Common myeloid progenitor, CD34-positive (primary cell): Measurements from ENCODE around the gene DMRTC2.

ENCODE experiments used
- CTCF ChIA-PET: fragments of 350-600 bp; sonication (Branson Sonifier 250); formaldehyde crosslinking; loops from one replicate; lab custom pipeline; 2021; ENCODE audit warnings: antibody characterized with exemption; lab: Charles Lee
- POLR2A ChIA-PET: fragments of 350-600 bp; sonication (Branson Sonifier 250); formaldehyde crosslinking; loops from one replicate; lab custom pipeline; 2021; ENCODE audit warnings: antibody characterized with exemption; lab: Charles Lee
- DNase-seq, 3 donors: peaks; one replicate each; pipeline versions ENCODE4 v3.0.0 to v3.0.0-alpha.2; 2013
- H3K27ac ChIP-seq, 2 experiments: 1 replicate in 1 of 2; 2 replicates in 1 of 2; pipeline ENCODE4 v1.7.0; 2013; ENCODE audit warnings: inconsistent platforms in 2 of 2, low read length in 2 of 2, mild to moderate bottlenecking in 2 of 2, low read depth in 1 of 2, moderate library complexity in 1 of 2; ENCODE audit not compliant: severe bottlenecking in 2 of 2, insufficient read depth in 1 of 2, poor library complexity in 1 of 2
- H3K27me3 ChIP-seq, 5 experiments: replicated peaks in 2 of 5; 1 replicate in 3 of 5; 2 replicates in 2 of 5; pipeline versions ENCODE4 v1.6.1 to v1.7.0; 2013; ENCODE audit warnings: low read length in 4 of 5, mild to moderate bottlenecking in 2 of 5, moderate library complexity in 2 of 5, inconsistent platforms in 1 of 5; ENCODE audit not compliant: insufficient read depth in 5 of 5, control insufficient read depth in 4 of 5
- H3K36me3 ChIP-seq, 4 experiments: 1 replicate in 2 of 4; 2 replicates in 2 of 4; pipeline versions ENCODE4 v1.6.1 to v1.7.0; 2013; ENCODE audit warnings: low read length in 3 of 4, control low read depth in 1 of 4, mild to moderate bottlenecking in 1 of 4; ENCODE audit not compliant: control insufficient read depth in 4 of 4, insufficient read depth in 4 of 4
- H3K4me1 ChIP-seq, 4 experiments: 1 replicate in 3 of 4; 2 replicates in 1 of 4; pipeline versions ENCODE4 v1.6.1 to v1.7.1; 2013; ENCODE audit warnings: low read length in 3 of 4, mild to moderate bottlenecking in 3 of 4, control low read depth in 1 of 4, inconsistent platforms in 1 of 4, moderate library complexity in 1 of 4; ENCODE audit not compliant: control insufficient read depth in 4 of 4, insufficient read depth in 4 of 4; ENCODE audit errors: control extremely low read depth in 1 of 4
- H3K4me3 ChIP-seq, 7 experiments: 1 replicate in 4 of 7; 2 replicates in 3 of 7; pipeline versions ENCODE4 v1.5.1 to v1.7.0; 2013; ENCODE audit warnings: mild to moderate bottlenecking in 7 of 7, low read length in 6 of 7, moderate library complexity in 6 of 7, inconsistent platforms in 2 of 7, low read depth in 2 of 7, control low read depth in 1 of 7; ENCODE audit not compliant: insufficient read depth in 4 of 7, control insufficient read depth in 1 of 7; ENCODE audit errors: extremely low read depth in 1 of 7
- H3K9me3 ChIP-seq, 5 experiments: 1 replicate in 4 of 5; 2 replicates in 1 of 5; pipeline versions ENCODE4 v1.6.1 to v1.7.1; 2013; ENCODE audit warnings: low read length in 4 of 5, mild to moderate bottlenecking in 2 of 5, inconsistent platforms in 1 of 5, low read depth in 1 of 5, moderate library complexity in 1 of 5; ENCODE audit not compliant: control insufficient read depth in 4 of 5, insufficient read depth in 2 of 5; ENCODE audit errors: control extremely low read depth in 1 of 5
- WGBS: methylation state at CpG from one replicate; pipeline ENCODE4 v1.1.5; 2013; ENCODE audit not compliant: insufficient coverage; 5-methylcytosine and 5-hydroxymethylcytosine counted together

The DMRTC2 gene

GRCh38 chr19:41804336-41804735 lies 40.5 kb upstream of the DMRTC2 start:
- no peak overlapping the region for H3K27ac ChIP-seq
- H3K4me3 ChIP-seq, result no peak overlapping the region
- H3K4me1 ChIP-seq, result peaks cover 31 to 52% (median 44%) of the 10 kb centered on the region in 4 experiments
- no peaks in the 10 kb centered on the region for H3K27me3 ChIP-seq
- H3K9me3 ChIP-seq, result peaks cover 0 to 8% (median 0%) of the 10 kb centered on the region in 5 experiments
- H3K36me3 ChIP-seq, result no peaks in the 10 kb centered on the region
- ChIA-PET CTCF (interaction anchor here (1.0 to 4.0 kb wide), 4 partner anchors 9 to 17 kb away, joined by 4 to 29 read pairs (median 12); no protein-coding TSS in a partner anchor), POLR2A (no interaction called here)
- WGBS, result no CpG with 5 or more reads among the region's 3 CpGs
- no peak for DNase-seq

GRCh38 chr19:41807176-41807575 lies 37.7 kb upstream of the DMRTC2 start:
- POLR2A ChIA-PET, result no interaction called here
- Histone ChIP-seq H3K27me3 (no peaks in the 10 kb centered on the region), H3K9me3 (no peaks in the 10 kb centered on the region), H3K4me3 (no peak overlapping the region), H3K27ac (no peak overlapping the region), H3K4me1 (peaks cover 30 to 72% (median 63%) of the 10 kb centered on the region in 4 experiments), H3K36me3 (no peaks in the 10 kb centered on the region)
- CTCF ChIA-PET, result interaction anchor here (0.7 to 1.6 kb wide), 5 partner anchors 11 to 18 kb away, joined by 3 to 8 read pairs (median 4); partner anchors contain the start of gene CEACAM3
- WGBS, result 97% methylated on average over 3 of the region's 3 CpGs
- no peak for DNase-seq

DNA sequence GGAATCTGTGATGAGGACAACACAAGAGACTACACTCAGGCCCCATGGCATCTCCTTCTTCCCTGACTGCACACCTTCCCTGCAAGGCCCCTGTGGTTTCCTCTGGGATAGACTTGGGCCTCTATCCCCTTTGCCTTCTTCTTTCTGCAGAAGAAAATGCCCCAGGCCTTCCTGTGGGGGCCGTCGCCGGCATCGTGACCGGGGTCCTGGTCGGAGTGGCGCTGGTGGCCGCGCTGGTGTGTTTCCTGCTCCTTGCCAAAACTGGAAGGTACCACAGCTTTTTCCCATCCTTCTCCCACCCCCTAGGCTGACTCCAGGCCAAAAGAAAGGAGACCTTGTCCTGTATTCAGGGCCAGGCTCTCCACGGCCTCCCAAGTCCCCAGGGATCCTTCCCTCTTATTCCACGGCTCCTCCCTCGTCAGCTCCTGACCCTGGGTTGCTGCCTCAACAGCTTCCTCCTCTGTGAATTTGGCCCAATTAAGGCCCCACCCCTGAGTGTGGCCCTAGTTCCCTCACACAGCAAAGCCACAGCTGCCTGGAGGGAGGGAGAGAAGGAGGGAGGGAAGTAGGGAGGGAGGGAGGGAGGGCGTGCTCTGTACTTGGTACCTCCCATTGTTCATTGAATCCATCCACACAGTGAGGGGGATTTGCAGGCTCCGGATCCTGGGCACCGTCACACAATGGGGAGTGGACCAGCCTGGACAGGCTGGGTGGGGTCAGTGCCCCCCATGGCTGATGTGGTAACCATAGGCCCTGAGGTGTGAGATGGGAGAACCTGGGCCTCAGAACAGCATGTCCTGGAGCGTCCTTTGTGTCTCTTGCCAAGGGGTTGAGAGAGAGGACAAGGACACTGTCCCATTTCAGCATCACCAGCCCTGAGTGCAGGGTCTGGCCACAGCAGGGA lies 35.9 kb upstream of the DMRTC2 start:
- Histone ChIP-seq H3K4me3 (peak overlapping the region in 1 of 7 experiments; percentile 16), H3K36me3 (no peaks in the 10 kb centered on the region), H3K27ac (no peak overlapping the region), H3K9me3 (no peaks in the 10 kb centered on the region), H3K4me1 (peaks cover 21 to 59% (median 49%) of the 10 kb centered on the region in 4 experiments), H3K27me3 (no peaks in the 10 kb centered on the region)
- ChIA-PET CTCF (interaction anchor here (1.0 kb wide), 1 partner anchor 16 kb away, joined by 5 read pairs; no protein-coding TSS in a partner anchor), POLR2A (no interaction called here)
- peak; percentile 40 to 79 (median 76) for DNase-seq
- WGBS, result 27% methylated on average over 13 of the region's 16 CpGs

DNA sequence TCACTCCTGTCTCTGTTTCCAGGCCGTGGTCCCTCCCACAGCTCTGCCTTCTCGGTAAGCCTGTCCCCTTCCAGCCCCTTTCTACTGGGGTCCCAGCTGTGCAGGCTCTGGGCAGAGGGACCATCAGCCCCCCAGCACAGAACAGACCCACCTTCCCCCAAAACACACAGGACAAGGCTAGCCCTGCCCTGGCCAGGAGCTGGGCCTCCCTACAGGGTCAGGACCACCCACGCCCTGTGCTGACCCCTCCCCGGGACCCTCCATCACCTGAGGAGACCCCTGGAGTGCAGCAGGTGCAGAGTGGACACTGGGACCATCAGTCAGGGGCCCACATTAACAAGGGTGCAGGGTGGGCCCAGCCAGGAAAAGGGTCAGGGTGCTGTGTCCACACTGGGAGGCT lies 34.5 kb upstream of the DMRTC2 start:
- 67% methylated on average over 4 of the region's 4 CpGs for WGBS
- DNase-seq, result no peak
- H3K27me3 ChIP-seq, result no peaks in the 10 kb centered on the region
- H3K4me3 ChIP-seq, result peak overlapping the region in 1 of 7 experiments; percentile 41
- ChIA-PET CTCF (interaction anchor here (0.9 to 5.5 kb wide), 5 partner anchors 10 to 104 kb away, joined by 3 to 84 read pairs (median 14); partner anchors contain the start of gene CEACAM3), POLR2A (interaction anchor here (0.6 kb wide), 1 partner anchor 11 kb away, joined by 5 read pairs; no protein-coding TSS in a partner anchor)
- H3K36me3 ChIP-seq, result no peaks in the 10 kb centered on the region
- H3K9me3 ChIP-seq, result no peaks in the 10 kb centered on the region
- peaks cover 14 to 57% (median 46%) of the 10 kb centered on the region in 4 experiments for H3K4me1 ChIP-seq
- peak overlapping the region in 1 of 2 experiments; percentile 7 for H3K27ac ChIP-seq

DNA sequence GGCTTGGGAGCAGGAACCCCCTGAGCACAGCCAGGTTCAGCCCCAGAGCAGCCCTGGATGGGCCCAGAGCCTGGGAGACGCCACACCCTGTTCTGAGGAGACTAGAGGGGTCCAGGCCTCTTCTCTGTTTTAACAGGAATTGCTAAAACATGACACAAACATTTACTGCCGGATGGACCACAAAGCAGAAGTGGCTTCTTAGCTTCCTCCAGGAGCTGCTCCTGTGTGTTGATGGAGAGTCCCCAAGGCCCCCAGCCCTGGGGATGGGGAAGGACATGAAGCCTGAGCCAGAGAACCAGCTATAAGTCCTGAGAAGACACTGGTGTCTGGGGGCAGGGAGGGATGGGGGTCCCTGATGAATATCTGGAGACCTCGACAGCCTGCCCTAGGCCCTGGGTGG lies 33.8 kb upstream of the DMRTC2 start:
- ChIA-PET CTCF (interaction anchor here (0.8 to 5.5 kb wide), 8 partner anchors 9 to 105 kb away, joined by 3 to 84 read pairs (median 6); partner anchors contain the start of gene CEACAM3), POLR2A (interaction anchor here (0.6 kb wide), 1 partner anchor 10 kb away, joined by 5 read pairs; no protein-coding TSS in a partner anchor)

GRCh38 chr19:41811981-41812380 lies 32.9 kb upstream of the DMRTC2 start:
- ChIA-PET POLR2A (no interaction called here), CTCF (interaction anchor here (0.5 to 5.5 kb wide), 10 partner anchors 8 to 446 kb away, joined by 3 to 84 read pairs (median 4); partner anchors contain the start of gene CEACAM3)
- H3K27me3 ChIP-seq, result no peaks in the 10 kb centered on the region
- no peak overlapping the region for H3K27ac ChIP-seq
- WGBS, result 93% methylated on average over 3 of the region's 3 CpGs
- no peaks in the 10 kb centered on the region for H3K36me3 ChIP-seq
- no peak overlapping the region for H3K4me3 ChIP-seq
- H3K4me1 ChIP-seq, result peaks cover 14 to 55% (median 46%) of the 10 kb centered on the region in 4 experiments
- H3K9me3 ChIP-seq, result no peaks in the 10 kb centered on the region
- no peak for DNase-seq

More for the DNA sequence above, 33.8 kb upstream of the DMRTC2 start:
- Histone ChIP-seq H3K4me3 (peak overlapping the region in 3 of 7 experiments; percentile 33 to 42 (median 41)), H3K27me3 (no peaks in the 10 kb centered on the region), H3K9me3 (no peaks in the 10 kb centered on the region), H3K36me3 (no peaks in the 10 kb centered on the region), H3K27ac (peak overlapping the region in 1 of 2 experiments; percentile 6), H3K4me1 (peaks cover 14 to 55% (median 46%) of the 10 kb centered on the region in 4 experiments)
- WGBS, result 0% methylated on average over 2 of the region's 3 CpGs
- peak; percentile 65 to 94 (median 92) for DNase-seq
